IMR-90 (cell line): ENCODE measurements around the gene RRP1B. TPM values are rescaled to one million over a fixed set of nuclear protein-coding genes. Genes with fewer than 3 reads are reported as not detected.

Experiments used
- ATAC-seq: fragments of 200-7000 bp; cut with Tn5 transposase; 2 replicates; pipeline ENCODE4 v1.9.1; 2020; ENCODE audit warnings: low read depth, mild to moderate bottlenecking, moderate library complexity
- BruUV-seq: library from RNA; stranded (reverse); fragments of 400-500 nt; replicated peaks from 2 replicates; lab custom pipeline; 2021; lab: Mats Ljungman, UMichigan
- CTCF ChIA-PET: fragments of 300-600 bp; formaldehyde crosslinking; extraction: SDS; loops from one replicate; lab custom pipeline; 2021; ENCODE audit warnings: antibody characterized with exemption; lab: Yijun Ruan, JAX
- POLR2A ChIA-PET: fragments of 300-600 bp; sonication (Branson Sonifier 250); formaldehyde crosslinking; loops from one replicate; lab custom pipeline; 2022; ENCODE audit warnings: antibody characterized with exemption; ENCODE audit not compliant: unreplicated experiment; lab: Charles Lee
- DNase-seq: peaks from one replicate; pipeline ENCODE4 v3.0.0; 2013
- H2AFZ ChIP-seq: replicated peaks from 2 replicates; pipeline ENCODE3; 2013; ENCODE audit warnings: low read length, mild to moderate bottlenecking; ENCODE audit not compliant: poor library complexity
- H2AK5ac ChIP-seq: 2 replicates; pipeline ENCODE4 v1.6.1; 2013; ENCODE audit warnings: low read depth, low read length, inconsistent platforms
- H2AK9ac ChIP-seq: replicated peaks from 2 replicates; pipeline ENCODE3; 2013; ENCODE audit warnings: mild to moderate bottlenecking, low read depth, low read length, moderate library complexity; ENCODE audit not compliant: poor library complexity
- H2BK120ac ChIP-seq: 2 replicates; pipeline ENCODE4 v1.6.1; 2013; ENCODE audit warnings: low read depth, low read length, inconsistent platforms
- H2BK15ac ChIP-seq: 3 replicates; pipeline ENCODE4 v1.6.1; 2013; ENCODE audit warnings: low read depth, low read length, inconsistent platforms
- H2BK20ac ChIP-seq: 2 replicates; pipeline ENCODE4 v1.6.1; 2013; ENCODE audit warnings: low read depth, mild to moderate bottlenecking, inconsistent platforms, low read length, moderate library complexity
- H2BK5ac ChIP-seq: 2 replicates; pipeline ENCODE4 v1.6.1; 2013; ENCODE audit warnings: mild to moderate bottlenecking, low read depth, low read length, inconsistent platforms; ENCODE audit not compliant: poor library complexity, severe bottlenecking
- H3K14ac ChIP-seq: replicated peaks from 2 replicates; pipeline ENCODE4 v1.6.1; 2013; ENCODE audit warnings: low read depth, low read length, inconsistent platforms
- H3K18ac ChIP-seq: 2 replicates; pipeline ENCODE4 v1.6.1; 2013; ENCODE audit warnings: low read depth, low read length, control low read depth
- H3K23ac ChIP-seq: 2 replicates; pipeline ENCODE4 v1.6.1; 2013; ENCODE audit warnings: low read depth, low read length, inconsistent platforms
- H3K27ac ChIP-seq: 2 replicates; pipeline ENCODE4 v1.5.1; 2013; ENCODE audit warnings: mild to moderate bottlenecking, control low read depth, low read length; ENCODE audit not compliant: insufficient read depth
- H3K27me3 ChIP-seq: 2 replicates; pipeline ENCODE4 v1.6.1; 2013; ENCODE audit warnings: low read length; ENCODE audit not compliant: control insufficient read depth, insufficient read depth
- H3K36me3 ChIP-seq: 2 replicates; pipeline ENCODE4 v1.6.1; 2013; ENCODE audit warnings: low read length, mixed read lengths; ENCODE audit not compliant: control insufficient read depth, insufficient read depth
- H3K4ac ChIP-seq: 2 replicates; pipeline ENCODE4 v1.6.1; 2013; ENCODE audit warnings: low read depth, low read length, inconsistent platforms
- H3K4me1 ChIP-seq: 2 replicates; pipeline ENCODE4 v1.6.1; 2013; ENCODE audit warnings: low read length, mixed read lengths; ENCODE audit not compliant: control insufficient read depth, insufficient read depth
- H3K4me2 ChIP-seq: 2 replicates; pipeline ENCODE4 v1.6.1; 2013; ENCODE audit warnings: low read depth, mild to moderate bottlenecking, control low read depth, low read length, moderate library complexity
- H3K4me3 ChIP-seq: 2 replicates; pipeline ENCODE4 v1.5.1; 2013; ENCODE audit warnings: low read depth, mild to moderate bottlenecking, control low read depth, low read length, moderate library complexity; ENCODE audit not compliant: insufficient read depth
- H3K56ac ChIP-seq: 2 replicates; pipeline ENCODE4 v1.6.1; 2013; ENCODE audit warnings: low read length, inconsistent platforms; ENCODE audit not compliant: insufficient read depth; ENCODE audit errors: extremely low read depth
- H3K79me1 ChIP-seq, 2 experiments: 2 replicates each; pipeline ENCODE4 v1.6.1; 2013; ENCODE audit warnings: low read length in 2 of 2, inconsistent platforms in 1 of 2, low read depth in 1 of 2
- H3K9ac ChIP-seq: 2 replicates; pipeline ENCODE4 v1.6.1; 2013; ENCODE audit warnings: low read depth, low read length, control low read depth
- H3K9me1 ChIP-seq: 2 replicates; pipeline ENCODE4 v1.6.1; 2013; ENCODE audit warnings: low read length, inconsistent platforms; ENCODE audit not compliant: insufficient read depth
- H3K9me3 ChIP-seq: 2 replicates; pipeline ENCODE4 v1.6.1; 2013; ENCODE audit warnings: low read length; ENCODE audit not compliant: control insufficient read depth, insufficient read depth
- H4K20me1 ChIP-seq: 2 replicates; pipeline ENCODE4 v1.6.1; 2013; ENCODE audit warnings: low read length, inconsistent platforms; ENCODE audit not compliant: insufficient read depth
- H4K5ac ChIP-seq: 2 replicates; pipeline ENCODE4 v1.6.1; 2013; ENCODE audit warnings: mild to moderate bottlenecking, low read depth, low read length, control low read depth
- H4K8ac ChIP-seq, 2 experiments: 2 replicates each; pipeline ENCODE4 v1.6.1; 2013; ENCODE audit warnings: low read depth in 2 of 2, low read length in 2 of 2, control low read depth in 1 of 2, inconsistent platforms in 1 of 2
- H4K91ac ChIP-seq: 2 replicates; pipeline ENCODE4 v1.6.1; 2013; ENCODE audit warnings: low read depth, low read length, inconsistent platforms; ENCODE audit not compliant: insufficient read depth
- BHLHE40 ChIP-seq: fragments of 150-350 bp; IDR thresholded peaks from 2 replicates; pipeline ENCODE4 v1.6.1; 2016; ENCODE audit warnings: mild to moderate bottlenecking, low read depth, low read length
- CHD1 ChIP-seq: IDR thresholded peaks from 2 replicates; pipeline ENCODE4 v1.6.1; 2012; ENCODE audit warnings: low read depth, low read length, improper control_type of control experiment
- CTCF ChIP-seq: conservative IDR thresholded peaks from 2 replicates; pipeline ENCODE4 v1.5.1; 2012; ENCODE audit warnings: mild to moderate bottlenecking, low read depth, low read length, improper control_type of control experiment
- ELK1 ChIP-seq: fragments of 150-350 bp; IDR thresholded peaks from 2 replicates; pipeline ENCODE4 v1.6.1; 2016; ENCODE audit warnings: low read depth, mild to moderate bottlenecking, low read length, moderate library complexity, borderline replicate concordance
- FOS ChIP-seq: fragments of 150-350 bp; IDR thresholded peaks from 2 replicates; pipeline ENCODE4 v1.6.1; 2016; ENCODE audit warnings: low read depth, low read length
- MAFK ChIP-seq: IDR thresholded peaks from 2 replicates; pipeline ENCODE4 v1.6.1; 2012; ENCODE audit warnings: low read depth, low read length, improper control_type of control experiment
- MAZ ChIP-seq: IDR thresholded peaks from 2 replicates; pipeline ENCODE4 v1.6.1; 2012; ENCODE audit warnings: low read depth, mild to moderate bottlenecking, low read length, improper control_type of control experiment, moderate library complexity, borderline replicate concordance
- MXI1 ChIP-seq: IDR thresholded peaks from 2 replicates; pipeline ENCODE4 v1.6.1; 2012; ENCODE audit warnings: low read depth, mild to moderate bottlenecking, low read length, moderate library complexity, borderline replicate concordance
- NFE2L2 ChIP-seq: fragments of 150-350 bp; IDR thresholded peaks from 2 replicates; pipeline ENCODE4 v1.6.1; 2016; ENCODE audit warnings: low read depth, mild to moderate bottlenecking, low read length
- POLR2A ChIP-seq: IDR thresholded peaks from 2 replicates; pipeline ENCODE4 v1.6.1; 2012; ENCODE audit warnings: mild to moderate bottlenecking, low read depth, low read length
- RAD21 ChIP-seq: IDR thresholded peaks from 2 replicates; pipeline ENCODE4 v1.6.1; 2012; ENCODE audit warnings: low read length, improper control_type of control experiment
- RCOR1 ChIP-seq: IDR thresholded peaks from 2 replicates; pipeline ENCODE4 v1.6.1; 2012; ENCODE audit warnings: mild to moderate bottlenecking, low read length, improper control_type of control experiment; ENCODE audit not compliant: insufficient replicate concordance
- SMC3 ChIP-seq: fragments of 150-350 bp; IDR thresholded peaks from 2 replicates; pipeline ENCODE4 v1.6.1; 2016; ENCODE audit warnings: low read depth, mild to moderate bottlenecking, antibody characterized with exemption, low read length, moderate library complexity
- WGBS, 2 experiments: methylation state at CpG; one replicate each; pipeline versions ENCODE4 v1.1.5 to v1.1.7; 2013; ENCODE audit warnings: missing lambda C conversion rate in 2 of 2; ENCODE audit not compliant: insufficient read length in 1 of 2; ENCODE audit errors: extremely low coverage in 2 of 2; 5-methylcytosine and 5-hydroxymethylcytosine counted together
- dilution Hi-C: fragments of 300-500 bp; cut with HindIII; formaldehyde crosslinking; loops from one replicate; pipeline ENCODE4 v1.14.3; 2018; ENCODE audit warnings: low sequenced_read_pairs; ENCODE audit not compliant: unreplicated experiment
- in situ Hi-C: fragments of 300-500 bp; cut with MboI; formaldehyde crosslinking; loops from 3 replicates; pipeline ENCODE4 v1.14.3; 2019; ENCODE audit warnings: low sequenced_read_pairs, inconsistent platforms, mixed read lengths
- intact Hi-C: fragments of 100-400 bp; cut with micrococcal nuclease; formaldehyde crosslinking; loops from 2 replicates; pipeline ENCODE4 v1.10.0; 2022
- polyA plus RNA-seq, 3 experiments: library from polyadenylated mRNA; depleted of rRNA; stranded (reverse); fragments of >200 nt; gene quantifications; 2 replicates each; pipeline ENCODE4 v1.2.3, GENCODE V29; 2012; ENCODE audit warnings: low replicate concordance in 1 of 3
- total RNA-seq: library from RNA; depleted of rRNA; stranded (reverse); fragments of >200 nt; gene quantifications from 2 replicates; pipeline ENCODE4 v1.2.3, GENCODE V29; 2012
- TF ChIP-seq, protein P1 (sequence below): fragments of 150-350 bp; IDR thresholded peaks from 2 replicates; pipeline ENCODE4 v1.6.1; 2017; ENCODE audit warnings: mild to moderate bottlenecking, antibody characterized with exemption, low read length, low read depth

The RRP1B gene
- total and polyA plus RNA-seq, 2 of the 4 experiments (the other 2 are of a cell fraction), result 11.1 to 16.1 TPM

DNA sequence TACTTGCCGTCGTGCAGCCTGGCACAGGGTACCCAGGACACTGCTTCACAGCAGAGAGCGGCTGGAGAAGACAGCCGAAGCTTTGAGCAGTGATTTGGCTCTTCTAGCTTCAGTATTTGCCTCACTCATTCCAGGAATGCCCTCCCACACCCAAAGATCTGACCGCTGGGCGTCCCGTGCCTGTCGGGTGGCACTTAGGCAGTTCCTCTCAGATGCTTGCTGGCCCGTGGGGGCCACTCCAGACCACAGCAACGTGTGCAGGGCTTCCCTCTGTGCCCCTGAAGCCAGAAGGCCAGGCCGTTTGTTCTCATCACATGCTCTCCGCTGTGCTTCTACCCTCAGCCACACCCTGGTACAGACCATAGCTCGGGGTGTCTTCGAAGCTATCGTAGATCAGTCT lies 17.0 kb downstream of the RRP1B start:
- Histone ChIP-seq H4K5ac (no peak overlapping the region), H3K56ac (no peak overlapping the region), H3K27me3 (no peaks in the 10 kb centered on the region), H2AK5ac (no peak overlapping the region), H3K14ac (no peak overlapping the region), H3K79me1 (peaks cover 14 to 17% of the 10 kb centered on the region in 2 experiments), H3K18ac (no peak overlapping the region), H3K4me3 (no peak overlapping the region), H2AFZ (no peak overlapping the region), H4K20me1 (no peaks in the 10 kb centered on the region), H3K9me3 (no peaks in the 10 kb centered on the region), H2BK20ac (no peak overlapping the region), H3K4ac (no peak overlapping the region), H3K4me1 (no peaks in the 10 kb centered on the region), H2AK9ac (no peak overlapping the region), H3K27ac (no peak overlapping the region), H3K23ac (no peak overlapping the region), H3K4me2 (no peak overlapping the region), H3K9me1 (no peaks in the 10 kb centered on the region; the same call in 1 of the 2 replicates), H4K8ac (no peak overlapping the region), H2BK15ac (no peak overlapping the region), H3K9ac (no peak overlapping the region), H2BK5ac (no peak overlapping the region), H4K91ac (no peak overlapping the region), H3K36me3 (peaks cover 27% of the 10 kb centered on the region), H2BK120ac (no peak overlapping the region)
- no peak for ATAC-seq
- WGBS, 2 experiments, result 98% methylated on average over 7 of the region's 15 CpGs; no CpG with 5 or more reads in 1 of the 2 experiments
- dilution Hi-C loops (no loop called here), intact Hi-C loops (no loop called here), in situ Hi-C loops (no loop called here)
- CTCF ChIA-PET, result interaction anchor here (0.6 kb wide), 1 partner anchor 7 kb away, joined by 3 read pairs; no protein-coding TSS in a partner anchor
- no TSS peak for BruUV-seq
- DNase-seq, result no peak
- POLR2A ChIA-PET, result no interaction called here
- TF ChIP-seq, protein P1, sequence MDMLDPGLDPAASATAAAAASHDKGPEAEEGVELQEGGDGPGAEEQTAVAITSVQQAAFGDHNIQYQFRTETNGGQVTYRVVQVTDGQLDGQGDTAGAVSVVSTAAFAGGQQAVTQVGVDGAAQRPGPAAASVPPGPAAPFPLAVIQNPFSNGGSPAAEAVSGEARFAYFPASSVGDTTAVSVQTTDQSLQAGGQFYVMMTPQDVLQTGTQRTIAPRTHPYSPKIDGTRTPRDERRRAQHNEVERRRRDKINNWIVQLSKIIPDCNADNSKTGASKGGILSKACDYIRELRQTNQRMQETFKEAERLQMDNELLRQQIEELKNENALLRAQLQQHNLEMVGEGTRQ, result no peak
- TF ChIP-seq ELK1 (no peak), POLR2A (no peak), FOS (no peak), CTCF (no peak), RCOR1 (no peak), MAFK (no peak), SMC3 (no peak), NFE2L2 (no peak), RAD21 (no peak), CHD1 (no peak), MAZ (no peak), BHLHE40 (no peak), MXI1 (no peak)
